HEK293 (cell line): ENCODE results near the gene RAB3GAP2.

Experiments
- CTCF ChIP-seq: fragments of 450-650 bp; formaldehyde crosslinking; IDR thresholded peaks from 2 replicates; pipeline ENCODE4 v1.5.1; 2016; ENCODE audit warnings: missing biosample characterization, missing genetic modification characterization
- KLF10 ChIP-seq: fragments of 450-650 bp; IDR thresholded peaks from 2 replicates; pipeline ENCODE4 v1.5.1; 2018; ENCODE audit warnings: missing biosample characterization, mild to moderate bottlenecking, missing genetic modification characterization
- ZNF10 ChIP-seq: fragments of 450-650 bp; formaldehyde crosslinking; IDR thresholded peaks from 2 replicates; pipeline ENCODE4 v1.5.1; 2017; ENCODE audit warnings: missing biosample characterization, missing genetic modification characterization
- TF ChIP-seq, protein P1 (sequence below): fragments of 450-650 bp; formaldehyde crosslinking; IDR thresholded peaks from 2 replicates; pipeline ENCODE4 v1.5.1; 2016; ENCODE audit warnings: missing biosample characterization, missing genetic modification characterization
- TF ChIP-seq, protein P2 (sequence below): fragments of 450-650 bp; formaldehyde crosslinking; IDR thresholded peaks from 2 replicates; pipeline ENCODE4 v1.5.1; 2016; ENCODE audit warnings: missing biosample characterization, missing genetic modification characterization

DNA sequence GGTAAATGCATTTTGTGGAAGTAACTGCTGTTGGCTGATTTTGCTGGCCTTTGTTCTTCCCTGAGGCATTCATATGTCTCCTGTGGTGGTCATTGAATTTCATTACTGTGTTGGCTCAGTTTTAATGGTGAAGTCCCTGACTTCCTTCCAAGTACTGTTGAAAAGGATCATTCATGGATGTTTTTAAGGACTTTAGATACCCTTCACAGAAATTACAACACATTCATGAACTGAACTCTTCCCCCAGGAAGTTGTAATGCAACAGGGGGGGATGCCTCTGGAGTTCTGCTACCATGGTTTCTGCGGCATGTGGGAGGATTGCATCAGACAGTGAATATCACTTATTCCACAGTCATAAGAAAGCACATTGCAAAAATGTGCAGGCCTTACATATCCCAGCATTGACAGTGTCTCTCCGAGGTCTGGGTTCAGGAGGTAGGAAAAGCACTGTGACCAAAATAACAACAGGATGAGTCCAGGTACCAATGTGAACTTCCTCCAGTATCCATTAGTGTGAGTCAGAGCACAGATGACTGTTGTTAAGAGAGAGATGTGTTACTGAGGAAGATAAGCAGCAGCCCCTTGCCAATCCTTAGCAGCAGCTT, 2.1 kb upstream of the RAB3GAP2 start:
- TF ChIP-seq CTCF (tag by site-specific recombination) (no peak), ZNF10 (tag by site-specific recombination) (no peak), KLF10 (no peak)
- TF ChIP-seq, protein P1, sequence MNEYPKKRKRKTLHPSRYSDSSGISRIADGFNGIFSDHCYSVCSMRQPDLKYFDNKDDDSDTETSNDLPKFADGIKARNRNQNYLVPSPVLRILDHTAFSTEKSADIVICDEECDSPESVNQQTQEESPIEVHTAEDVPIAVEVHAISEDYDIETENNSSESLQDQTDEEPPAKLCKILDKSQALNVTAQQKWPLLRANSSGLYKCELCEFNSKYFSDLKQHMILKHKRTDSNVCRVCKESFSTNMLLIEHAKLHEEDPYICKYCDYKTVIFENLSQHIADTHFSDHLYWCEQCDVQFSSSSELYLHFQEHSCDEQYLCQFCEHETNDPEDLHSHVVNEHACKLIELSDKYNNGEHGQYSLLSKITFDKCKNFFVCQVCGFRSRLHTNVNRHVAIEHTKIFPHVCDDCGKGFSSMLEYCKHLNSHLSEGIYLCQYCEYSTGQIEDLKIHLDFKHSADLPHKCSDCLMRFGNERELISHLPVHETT, result no peak
- TF ChIP-seq, protein P2, sequence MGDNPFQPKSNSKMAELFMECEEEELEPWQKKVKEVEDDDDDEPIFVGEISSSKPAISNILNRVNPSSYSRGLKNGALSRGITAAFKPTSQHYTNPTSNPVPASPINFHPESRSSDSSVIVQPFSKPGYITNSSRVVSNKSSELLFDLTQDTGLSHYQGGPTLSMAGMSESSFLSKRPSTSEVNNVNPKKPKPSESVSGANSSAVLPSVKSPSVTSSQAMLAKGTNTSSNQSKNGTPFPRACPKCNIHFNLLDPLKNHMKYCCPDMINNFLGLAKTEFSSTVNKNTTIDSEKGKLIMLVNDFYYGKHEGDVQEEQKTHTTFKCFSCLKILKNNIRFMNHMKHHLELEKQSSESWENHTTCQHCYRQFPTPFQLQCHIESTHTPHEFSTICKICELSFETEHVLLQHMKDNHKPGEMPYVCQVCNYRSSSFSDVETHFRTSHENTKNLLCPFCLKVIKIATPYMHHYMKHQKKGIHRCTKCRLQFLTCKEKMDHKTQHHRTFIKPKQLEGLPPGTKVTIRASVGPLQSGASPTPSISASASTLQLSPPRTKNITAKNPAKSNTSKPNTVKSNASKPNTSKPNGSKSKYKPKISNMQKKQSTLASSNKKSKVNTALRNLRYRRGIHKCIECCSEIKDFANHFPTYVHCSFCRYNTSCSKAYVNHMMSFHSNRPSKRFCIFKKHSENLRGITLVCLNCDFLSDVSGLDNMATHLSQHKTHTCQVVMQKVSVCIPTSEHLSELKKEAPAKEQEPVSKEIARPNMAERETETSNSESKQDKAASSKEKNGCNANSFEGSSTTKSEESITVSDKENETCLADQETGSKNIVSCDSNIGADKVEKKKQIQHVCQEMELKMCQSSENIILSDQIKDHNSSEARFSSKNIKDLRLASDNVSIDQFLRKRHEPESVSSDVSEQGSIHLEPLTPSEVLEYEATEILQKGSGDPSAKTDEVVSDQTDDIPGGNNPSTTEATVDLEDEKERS (tag by site-specific recombination), result no peak
